ENCODE data around the gene FXYD2.

FXYD2 gene

DNA sequence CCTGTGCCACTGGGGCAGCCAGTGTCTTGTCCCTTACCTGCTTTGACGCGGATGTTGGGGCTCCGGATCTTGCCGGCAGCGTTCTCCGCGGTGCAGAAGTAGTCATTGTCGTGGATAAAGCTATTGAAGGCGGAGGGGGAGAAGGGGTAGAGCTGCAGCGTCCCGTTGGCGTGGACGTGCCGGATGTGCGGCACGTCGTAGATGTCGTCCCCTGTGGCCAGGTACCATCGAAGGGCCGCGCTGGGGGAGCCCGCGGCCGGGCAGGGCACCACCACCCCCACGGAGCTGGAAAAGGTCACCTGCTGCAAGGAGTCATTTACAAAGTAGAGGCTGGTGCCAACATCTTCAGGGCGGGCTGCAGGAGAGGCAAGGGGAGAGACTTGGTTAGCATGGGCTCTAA is 44.1 kb downstream of the FXYD2 start:
- ChIA-PET CTCF (no interaction called here), POLR2A (no interaction called here)
- DNase-seq (ENCODE audit: extremely low spot score) = no peak
- TF ChIP-seq SUZ12 (IDR thresholded peaks at IDR 0.05) (no peak), SP1 (IDR thresholded peaks at IDR 0.05) (no peak), TARDBP (IDR thresholded peaks at IDR 0.05) (no peak), HDGF (IDR thresholded peaks at IDR 0.05; ENCODE audit: borderline replicate concordance) (no peak), BHLHE40 (IDR thresholded peaks at IDR 0.05; ENCODE audit: borderline replicate concordance) (no peak), NFRKB (IDR thresholded peaks at IDR 0.05) (no peak), CTBP1 (IDR thresholded peaks at IDR 0.05; ENCODE audit: borderline replicate concordance) (no peak), FOXK2 (IDR thresholded peaks at IDR 0.05) (no peak), ELF4 (IDR thresholded peaks at IDR 0.05) (no peak), L3MBTL2 (conservative IDR thresholded peaks at IDR 0.05) (no peak), ZNF384 (IDR thresholded peaks at IDR 0.05) (no peak), ARNT (IDR thresholded peaks at IDR 0.05) (no peak), LEF1 (IDR thresholded peaks at IDR 0.05; ENCODE audit: borderline replicate concordance) (no peak), FOXM1 (IDR thresholded peaks at IDR 0.05; ENCODE audit: borderline replicate concordance) (no peak), FOXA1 (IDR thresholded peaks at IDR 0.05) (no peak)
- TF ChIP-seq, protein P1, sequence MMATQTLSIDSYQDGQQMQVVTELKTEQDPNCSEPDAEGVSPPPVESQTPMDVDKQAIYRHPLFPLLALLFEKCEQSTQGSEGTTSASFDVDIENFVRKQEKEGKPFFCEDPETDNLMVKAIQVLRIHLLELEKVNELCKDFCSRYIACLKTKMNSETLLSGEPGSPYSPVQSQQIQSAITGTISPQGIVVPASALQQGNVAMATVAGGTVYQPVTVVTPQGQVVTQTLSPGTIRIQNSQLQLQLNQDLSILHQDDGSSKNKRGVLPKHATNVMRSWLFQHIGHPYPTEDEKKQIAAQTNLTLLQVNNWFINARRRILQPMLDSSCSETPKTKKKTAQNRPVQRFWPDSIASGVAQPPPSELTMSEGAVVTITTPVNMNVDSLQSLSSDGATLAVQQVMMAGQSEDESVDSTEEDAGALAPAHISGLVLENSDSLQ (IDR thresholded peaks at IDR 0.05) = no peak

- ChIA-PET POLR2A (no interaction called here), CTCF (no interaction called here)
- TF ChIP-seq FOXA1 (IDR thresholded peaks at IDR 0.05) (no peak), ZNF384 (IDR thresholded peaks at IDR 0.05) (no peak)
- DNase-seq (ENCODE audit: extremely low spot score) = no peak
These were observed 50.0 kb downstream of the FXYD2 start for GRCh38 chr11:117774553-117774952.

GRCh38 chr11:117772360-117772759 is 52.2 kb downstream of the FXYD2 start:
- POLR2A ChIA-PET = no interaction called here
- CTCF ChIA-PET = no interaction called here
- TF ChIP-seq LEF1 (IDR thresholded peaks at IDR 0.05; ENCODE audit: borderline replicate concordance) (no peak), FOXM1 (IDR thresholded peaks at IDR 0.05; ENCODE audit: borderline replicate concordance) (no peak), SUZ12 (IDR thresholded peaks at IDR 0.05) (no peak)
- DNase-seq (ENCODE audit: extremely low spot score) = no peak

- POLR2A ChIA-PET = no interaction called here
- CTCF ChIA-PET = no interaction called here
- TF ChIP-seq FOXA1 (IDR thresholded peaks at IDR 0.05) (no peak), ELF4 (IDR thresholded peaks at IDR 0.05) (no peak)
- no peak for DNase-seq (ENCODE audit: extremely low spot score)
These were observed 52.7 kb downstream of the FXYD2 start for GRCh38 chr11:117771841-117772240.

DNA sequence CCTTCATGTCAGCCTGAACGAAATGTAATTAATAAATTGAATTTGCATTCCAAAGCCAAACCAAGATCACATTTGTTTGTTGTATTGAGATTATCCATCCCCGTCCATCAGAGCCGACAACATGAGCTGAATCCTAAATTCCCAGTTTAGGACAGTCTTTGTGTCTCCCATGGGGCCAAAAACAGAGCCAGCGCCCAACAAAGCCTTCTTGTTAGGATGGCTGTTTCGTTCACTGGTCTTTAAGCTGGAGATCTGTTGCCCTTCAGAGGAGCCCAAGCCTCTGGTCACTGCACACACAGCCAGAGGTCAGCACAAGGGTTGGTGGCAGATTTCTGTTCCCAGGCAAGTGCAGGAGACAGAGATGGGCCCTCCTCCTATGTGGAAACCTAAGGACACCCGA is 53.3 kb downstream of the FXYD2 start:
- no peak for TF ChIP-seq BHLHE40 (IDR thresholded peaks at IDR 0.05; ENCODE audit: borderline replicate concordance)
- TF ChIP-seq SUZ12 (IDR thresholded peaks at IDR 0.05) = no peak
- no peak for TF ChIP-seq ZNF384 (IDR thresholded peaks at IDR 0.05)
- no peak for TF ChIP-seq L3MBTL2 (conservative IDR thresholded peaks at IDR 0.05)
- CTCF ChIA-PET = no interaction called here
- POLR2A ChIA-PET = no interaction called here
- no peak for DNase-seq (ENCODE audit: extremely low spot score)

DNA sequence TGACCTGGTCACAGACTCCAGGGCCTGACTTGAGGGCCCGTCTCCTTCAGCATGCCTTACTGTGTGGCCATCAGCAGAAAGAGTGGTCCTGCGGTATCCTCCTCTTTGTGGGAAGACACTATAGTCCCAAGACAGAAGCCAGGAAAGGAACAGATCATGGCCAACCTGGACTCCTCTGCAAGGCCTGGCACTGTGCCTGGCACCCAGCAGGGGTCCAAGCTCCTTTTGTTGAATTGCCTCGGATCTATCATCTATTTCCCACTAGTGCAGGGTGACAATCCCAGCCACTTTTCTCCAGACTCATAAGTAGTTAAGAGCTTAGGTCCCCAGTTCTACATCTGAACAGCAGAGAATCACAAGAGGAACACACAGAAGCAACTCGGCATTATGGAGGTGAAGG is 54.5 kb downstream of the FXYD2 start:
- CTCF ChIA-PET = no interaction called here
- POLR2A ChIA-PET = no interaction called here
- TF ChIP-seq ZNF384 (IDR thresholded peaks at IDR 0.05) (no peak), FOXM1 (IDR thresholded peaks at IDR 0.05; ENCODE audit: borderline replicate concordance) (no peak), CTBP1 (IDR thresholded peaks at IDR 0.05; ENCODE audit: borderline replicate concordance) (no peak), FOXK2 (IDR thresholded peaks at IDR 0.05) (no peak), L3MBTL2 (conservative IDR thresholded peaks at IDR 0.05) (no peak), FOXA1 (IDR thresholded peaks at IDR 0.05) (no peak), SP1 (IDR thresholded peaks at IDR 0.05) (no peak), HDGF (IDR thresholded peaks at IDR 0.05; ENCODE audit: borderline replicate concordance) (no peak), BHLHE40 (IDR thresholded peaks at IDR 0.05; ENCODE audit: borderline replicate concordance) (no peak), SUZ12 (IDR thresholded peaks at IDR 0.05) (no peak), ELF4 (IDR thresholded peaks at IDR 0.05) (no peak), TARDBP (IDR thresholded peaks at IDR 0.05) (no peak), NFRKB (IDR thresholded peaks at IDR 0.05) (no peak), LEF1 (IDR thresholded peaks at IDR 0.05; ENCODE audit: borderline replicate concordance) (no peak), ARNT (IDR thresholded peaks at IDR 0.05) (no peak)
- TF ChIP-seq, protein P1 (IDR thresholded peaks at IDR 0.05) = no peak

More for the DNA sequence above, 54.5 kb downstream of the FXYD2 start:
- no peak for DNase-seq (ENCODE audit: extremely low spot score)
